Peyer's patch (tissue), 4 donors: ENCODE results near the gene C1orf94. TPM values are rescaled to one million over a fixed set of nuclear protein-coding genes. Genes with fewer than 3 reads are reported as not detected.

Experiments
- DNase-seq, 3 donors: peaks; one replicate each; pipeline ENCODE4 v3.0.0-alpha.2; 2017 to 2019
- H3K27ac ChIP-seq, 4 donors: fragments of 200-600 bp; sonication (generic); one replicate each; pipeline ENCODE4 v1.5.1; 2016 to 2019
- H3K27me3 ChIP-seq, 2 donors: fragments of 200-600 bp; sonication (generic); one replicate each; pipeline ENCODE4 v1.5.1; 2019
- H3K36me3 ChIP-seq, 3 donors: fragments of 200-600 bp; sonication (generic); one replicate each; pipeline ENCODE4 v1.5.1; 2016 to 2019
- H3K4me1 ChIP-seq, 4 donors: fragments of 200-600 bp; sonication (generic); one replicate each; pipeline ENCODE4 v1.5.1; 2016 to 2019
- H3K4me3 ChIP-seq, 4 donors: fragments of 200-600 bp; sonication (generic); 1 replicate in 3 of 4; 2 replicates in 1 of 4; pipeline ENCODE4 v1.5.1; 2016 to 2019; ENCODE audit warnings: mild to moderate bottlenecking in 1 of 4
- H3K9me3 ChIP-seq, 4 donors: fragments of 200-600 bp; sonication (generic); one replicate each; pipeline ENCODE4 v1.5.1; 2016 to 2019; ENCODE audit warnings: mild to moderate bottlenecking in 1 of 4
- POLR2A ChIP-seq, 2 donors: fragments of 450-650 bp; IDR thresholded peaks; one replicate each; pipeline ENCODE4 v1.5.1; 2017; ENCODE audit warnings: antibody characterized with exemption in 2 of 2, mild to moderate bottlenecking in 2 of 2, moderate library complexity in 2 of 2
- total RNA-seq, 4 donors: library from RNA; depleted of rRNA; stranded (reverse); fragments of >200 nt; gene quantifications; one replicate each; pipeline ENCODE4 v1.1.0, GENCODE V29; 2016
- TF ChIP-seq, protein P1 (sequence below), 6 experiments: fragments of 450-650 bp in 4 of 6; fragments of 200-600 bp in 2 of 6; sonication (generic) in 1 of 6; IDR thresholded peaks; one replicate each; pipeline ENCODE4 v1.5.1; 2017 to 2019; ENCODE audit warnings: antibody characterized with exemption in 6 of 6, mild to moderate bottlenecking in 3 of 6, moderate library complexity in 1 of 6

C1orf94 gene
- total RNA-seq, 4 donors from 2014 or later = not detected

DNA sequence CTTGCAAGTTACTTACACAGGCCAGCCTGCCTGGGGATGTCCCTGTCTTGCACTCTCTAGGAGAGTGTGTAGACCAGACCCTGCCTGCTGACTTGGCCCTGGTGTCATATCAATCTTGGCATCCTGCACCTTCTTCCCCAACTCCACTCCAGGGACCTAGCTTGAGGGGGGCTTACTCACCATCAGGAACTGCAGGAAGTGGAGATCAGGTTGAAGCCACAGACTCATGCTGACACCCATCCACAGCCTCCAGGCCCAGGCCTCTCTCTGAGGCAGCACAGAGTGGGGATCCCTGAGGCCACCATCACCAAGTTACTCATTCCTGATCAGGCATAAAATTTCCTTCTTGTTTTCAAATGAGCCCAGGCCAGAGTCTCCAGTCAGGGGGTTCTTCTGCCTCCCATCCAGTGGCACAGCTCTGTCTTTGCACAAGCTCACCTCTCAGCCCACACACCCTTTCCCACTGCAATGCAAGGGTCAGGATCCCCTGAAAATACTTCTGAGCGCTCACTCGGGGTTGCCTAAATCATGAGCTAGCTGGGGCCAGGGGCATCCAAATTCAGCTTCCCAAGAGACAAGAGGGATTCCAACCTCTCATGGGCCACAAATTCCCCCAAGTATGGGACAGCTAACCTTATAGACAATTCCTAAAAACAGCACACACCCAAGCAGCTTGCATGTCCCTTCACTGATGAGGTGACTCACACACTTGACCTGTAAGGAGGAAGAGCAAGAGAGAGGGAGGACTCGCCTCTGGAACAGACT lies 45.1 kb upstream of the C1orf94 start:
- no peak for DNase-seq
- H3K27me3 ChIP-seq = no peaks in the 10 kb centered on the region
- H3K9me3 ChIP-seq = no peaks in the 10 kb centered on the region
- no peaks in the 10 kb centered on the region for H3K36me3 ChIP-seq
- no peak overlapping the region for H3K27ac ChIP-seq
- no peak overlapping the region for H3K4me3 ChIP-seq
- H3K4me1 ChIP-seq = no peaks in the 10 kb centered on the region
- TF ChIP-seq POLR2A (IDR thresholded peaks at IDR 0.05) = no peak
- TF ChIP-seq, protein P1, sequence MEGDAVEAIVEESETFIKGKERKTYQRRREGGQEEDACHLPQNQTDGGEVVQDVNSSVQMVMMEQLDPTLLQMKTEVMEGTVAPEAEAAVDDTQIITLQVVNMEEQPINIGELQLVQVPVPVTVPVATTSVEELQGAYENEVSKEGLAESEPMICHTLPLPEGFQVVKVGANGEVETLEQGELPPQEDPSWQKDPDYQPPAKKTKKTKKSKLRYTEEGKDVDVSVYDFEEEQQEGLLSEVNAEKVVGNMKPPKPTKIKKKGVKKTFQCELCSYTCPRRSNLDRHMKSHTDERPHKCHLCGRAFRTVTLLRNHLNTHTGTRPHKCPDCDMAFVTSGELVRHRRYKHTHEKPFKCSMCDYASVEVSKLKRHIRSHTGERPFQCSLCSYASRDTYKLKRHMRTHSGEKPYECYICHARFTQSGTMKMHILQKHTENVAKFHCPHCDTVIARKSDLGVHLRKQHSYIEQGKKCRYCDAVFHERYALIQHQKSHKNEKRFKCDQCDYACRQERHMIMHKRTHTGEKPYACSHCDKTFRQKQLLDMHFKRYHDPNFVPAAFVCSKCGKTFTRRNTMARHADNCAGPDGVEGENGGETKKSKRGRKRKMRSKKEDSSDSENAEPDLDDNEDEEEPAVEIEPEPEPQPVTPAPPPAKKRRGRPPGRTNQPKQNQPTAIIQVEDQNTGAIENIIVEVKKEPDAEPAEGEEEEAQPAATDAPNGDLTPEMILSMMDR (IDR thresholded peaks at IDR 0.05) = no peak

DNA sequence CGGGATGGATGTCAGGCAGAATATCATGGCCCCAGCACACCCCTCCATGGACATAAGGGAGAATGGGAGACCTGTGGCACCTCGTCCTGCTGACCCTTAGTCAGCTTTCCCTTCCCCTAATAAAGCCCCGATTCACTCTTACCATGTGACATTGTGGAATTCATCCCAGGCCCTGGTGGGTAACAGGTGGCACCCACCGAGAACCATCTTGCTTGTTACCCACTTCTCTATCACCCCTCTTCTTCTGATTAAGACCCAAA lies 44.6 kb upstream of the C1orf94 start:
- Histone ChIP-seq H3K4me3 (no peak overlapping the region), H3K27me3 (no peaks in the 10 kb centered on the region), H3K36me3 (no peaks in the 10 kb centered on the region), H3K27ac (no peak overlapping the region), H3K9me3 (no peaks in the 10 kb centered on the region), H3K4me1 (no peaks in the 10 kb centered on the region)
- no peak for DNase-seq
- TF ChIP-seq, protein P1 (IDR thresholded peaks at IDR 0.05) = no peak
- no peak for TF ChIP-seq POLR2A (IDR thresholded peaks at IDR 0.05)

DNA sequence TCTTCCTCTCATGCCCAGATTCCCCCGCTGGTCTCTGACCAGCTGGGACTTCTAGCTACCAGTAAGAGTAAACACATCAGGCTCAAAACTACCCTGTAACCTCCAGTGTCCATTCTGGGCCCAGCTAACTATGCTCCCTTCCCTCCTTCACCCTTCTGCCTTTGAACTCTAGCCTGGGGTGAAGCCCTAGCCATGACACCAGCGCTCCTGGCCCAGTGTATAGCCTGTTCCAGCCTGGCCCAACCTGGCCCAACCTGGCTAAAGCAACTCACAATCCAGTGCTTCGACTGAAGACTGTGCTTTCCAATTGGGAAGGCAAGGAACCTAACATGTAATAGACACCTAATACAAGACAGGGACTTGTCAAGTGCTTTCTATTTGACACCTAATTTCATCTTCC lies 39.3 kb upstream of the C1orf94 start:
- Histone ChIP-seq H3K27me3 (no peaks in the 10 kb centered on the region), H3K36me3 (no peaks in the 10 kb centered on the region), H3K27ac (no peak overlapping the region), H3K4me3 (no peak overlapping the region), H3K4me1 (no peaks in the 10 kb centered on the region), H3K9me3 (no peaks in the 10 kb centered on the region)
- TF ChIP-seq, protein P1 (IDR thresholded peaks at IDR 0.05) = no peak
- no peak for TF ChIP-seq POLR2A (IDR thresholded peaks at IDR 0.05)
- DNase-seq = no peak

DNA sequence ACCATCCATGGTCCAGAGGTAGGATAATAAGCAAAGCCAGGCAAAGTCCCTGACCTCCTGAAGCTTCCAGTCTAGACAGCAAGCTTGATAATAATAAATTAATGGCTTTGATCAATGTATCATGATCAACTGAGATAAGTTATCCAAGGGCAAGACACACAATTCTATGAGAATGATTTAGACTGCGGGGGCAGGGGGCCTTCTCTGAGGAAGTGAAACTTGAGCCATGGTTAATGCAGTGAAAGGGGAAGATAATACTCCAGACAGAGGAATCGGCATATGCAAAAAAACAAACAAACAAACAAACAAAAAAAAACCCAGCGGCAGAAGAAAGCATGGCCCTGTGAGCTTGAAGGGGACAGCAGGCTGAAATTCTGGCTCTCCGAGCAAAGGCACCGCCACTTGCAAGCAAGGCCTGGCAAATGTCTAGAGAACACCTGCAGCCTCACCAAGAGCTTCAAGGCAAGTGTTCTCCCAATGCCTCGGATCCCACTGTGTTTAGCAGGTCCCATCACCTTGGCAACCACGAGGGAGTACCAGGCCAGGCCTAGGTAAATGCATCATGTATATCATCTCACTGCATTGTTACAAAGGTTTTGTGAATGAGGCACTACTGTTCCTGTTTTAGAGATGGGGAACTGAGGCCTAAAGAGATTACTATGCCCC lies 36.6 kb upstream of the C1orf94 start:
- Histone ChIP-seq H3K27me3 (no peaks in the 10 kb centered on the region), H3K36me3 (no peaks in the 10 kb centered on the region), H3K4me3 (no peak overlapping the region), H3K4me1 (no peaks in the 10 kb centered on the region), H3K9me3 (no peaks in the 10 kb centered on the region), H3K27ac (no peak overlapping the region)
- DNase-seq = no peak
- TF ChIP-seq POLR2A (IDR thresholded peaks at IDR 0.05) = no peak
- TF ChIP-seq, protein P1 (IDR thresholded peaks at IDR 0.05) = no peak

DNA sequence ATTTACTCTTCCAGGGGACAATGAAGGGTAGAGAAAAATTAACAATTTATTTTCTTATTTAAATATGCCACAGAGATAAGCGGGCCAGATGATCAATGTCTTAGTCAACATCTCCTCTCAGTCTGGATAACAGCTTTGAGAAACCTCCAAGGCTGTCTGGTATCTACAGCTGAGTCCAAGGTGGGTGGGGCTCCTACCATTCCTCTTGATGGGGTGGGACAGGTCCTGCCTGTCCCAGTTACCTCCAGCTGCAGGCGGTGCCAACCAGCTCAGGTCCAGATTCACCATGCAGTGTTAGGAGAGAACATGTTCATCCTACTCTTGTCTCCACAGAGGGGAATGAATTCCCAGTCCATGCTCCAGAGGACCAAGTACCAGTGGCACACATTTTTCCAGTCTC lies 32.7 kb upstream of the C1orf94 start:
- H3K9me3 ChIP-seq = no peaks in the 10 kb centered on the region
- no peaks in the 10 kb centered on the region for H3K27me3 ChIP-seq
- no peak overlapping the region for H3K4me3 ChIP-seq
- no peak for DNase-seq
- H3K36me3 ChIP-seq = no peaks in the 10 kb centered on the region
- TF ChIP-seq POLR2A (IDR thresholded peaks at IDR 0.05) = no peak
- TF ChIP-seq, protein P1 (IDR thresholded peaks at IDR 0.05) = no peak
- H3K27ac ChIP-seq = no peak overlapping the region
- no peaks in the 10 kb centered on the region for H3K4me1 ChIP-seq
